Activated naive CD4-positive, alpha-beta T cell treated with anti-CD3 and anti-CD28 coated beads for 36 hours (primary cell): ENCODE data around the gene TMEM100. TPM values are rescaled to one million over a fixed set of nuclear protein-coding genes. Genes with fewer than 3 reads are reported as not detected.

Experiments used
- CTCF ChIA-PET: fragments of 350-600 bp; sonication (Branson Sonifier 250); formaldehyde crosslinking; loops from one replicate; lab custom pipeline; 2021; ENCODE audit warnings: antibody characterized with exemption; lab: Charles Lee
- DNase-seq: peaks from one replicate; pipeline ENCODE4 v3.0.0-alpha.2; 2020
- H3K27ac Mint-ChIP-seq: one replicate; pipeline ENCODE4 v1.8.0; 2021; ENCODE audit warnings: mild to moderate bottlenecking, mixed read lengths
- H3K27me3 Mint-ChIP-seq: one replicate; pipeline ENCODE4 v1.8.0; 2021; ENCODE audit warnings: low read depth, mixed read lengths
- H3K36me3 Mint-ChIP-seq: one replicate; pipeline ENCODE4 v1.8.0; 2021; ENCODE audit warnings: low read depth, mixed read lengths
- H3K4me1 Mint-ChIP-seq: one replicate; pipeline ENCODE4 v1.8.0; 2021; ENCODE audit warnings: low read depth, mixed read lengths
- H3K4me3 Mint-ChIP-seq: one replicate; pipeline ENCODE4 v1.8.0; 2021; ENCODE audit warnings: mild to moderate bottlenecking, moderate library complexity, mixed read lengths
- H3K9me3 Mint-ChIP-seq: one replicate; pipeline ENCODE4 v1.8.0; 2021; ENCODE audit warnings: mixed read lengths
- intact Hi-C: fragments of 100-400 bp; cut with micrococcal nuclease; formaldehyde crosslinking; loops from one replicate; pipeline ENCODE4 v1.15.1; 2023
- total RNA-seq, 2 experiments: library from RNA; stranded (reverse); gene quantifications; one replicate each; pipeline ENCODE4 v1.2.3, GENCODE V29; 2021

TMEM100 gene
- total RNA-seq, 2 experiments from 2014 or later: not detected

DNA sequence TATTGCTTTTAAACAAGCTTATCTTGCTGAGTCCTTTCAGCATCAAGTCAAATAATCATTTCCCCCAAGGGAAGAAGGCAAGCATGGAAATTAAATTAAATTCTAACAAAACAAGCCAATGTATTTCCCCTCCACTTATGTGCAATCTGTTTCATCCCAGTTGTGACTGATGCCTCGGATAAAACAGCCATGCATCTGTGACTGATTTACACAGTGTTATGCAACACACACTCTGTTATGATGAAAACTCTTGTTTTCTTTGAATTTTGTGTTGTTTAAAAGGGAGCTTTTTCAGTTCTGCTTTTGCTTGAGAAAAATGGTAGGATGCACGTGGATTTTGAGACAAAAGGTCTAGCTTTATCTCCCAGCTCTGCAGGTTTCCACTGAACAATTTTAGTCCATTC lies 32.6 kb downstream of the TMEM100 start:
- intact Hi-C loops: no loop called here
- DNase-seq: no peak
- Mint-ChIP-seq H3K4me3 (no peak overlapping the region), H3K27me3 (peaks cover 24% of the 10 kb centered on the region), H3K27ac (no peak overlapping the region), H3K9me3 (no peaks in the 10 kb centered on the region), H3K36me3 (no peaks in the 10 kb centered on the region), H3K4me1 (no peaks in the 10 kb centered on the region)
- CTCF ChIA-PET: no interaction called here

DNA sequence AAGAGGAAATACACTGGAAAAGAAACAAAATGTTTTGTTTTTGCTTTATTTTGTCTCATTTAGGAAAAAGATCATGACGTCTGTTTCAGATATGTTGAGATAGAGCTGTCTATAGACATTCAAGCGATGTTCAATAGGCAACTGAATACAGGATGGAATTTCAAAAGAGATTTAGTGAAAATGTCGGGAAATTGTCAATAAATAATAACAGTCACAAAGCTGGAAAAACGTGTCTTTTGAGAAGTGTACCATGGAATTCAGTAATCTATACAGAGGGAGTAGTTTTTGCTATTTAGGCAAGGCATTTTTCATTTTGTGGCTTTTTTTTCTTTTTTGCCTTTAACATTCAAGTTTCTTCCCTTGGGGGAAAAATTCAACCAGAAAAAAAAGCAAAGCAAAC lies 33.0 kb downstream of the TMEM100 start:
- DNase-seq: no peak
- Mint-ChIP-seq H3K27ac (no peak overlapping the region), H3K36me3 (no peaks in the 10 kb centered on the region), H3K4me3 (no peak overlapping the region), H3K9me3 (no peaks in the 10 kb centered on the region), H3K27me3 (peaks cover 28% of the 10 kb centered on the region), H3K4me1 (no peaks in the 10 kb centered on the region)
- CTCF ChIA-PET: no interaction called here
- intact Hi-C loops: no loop called here

DNA sequence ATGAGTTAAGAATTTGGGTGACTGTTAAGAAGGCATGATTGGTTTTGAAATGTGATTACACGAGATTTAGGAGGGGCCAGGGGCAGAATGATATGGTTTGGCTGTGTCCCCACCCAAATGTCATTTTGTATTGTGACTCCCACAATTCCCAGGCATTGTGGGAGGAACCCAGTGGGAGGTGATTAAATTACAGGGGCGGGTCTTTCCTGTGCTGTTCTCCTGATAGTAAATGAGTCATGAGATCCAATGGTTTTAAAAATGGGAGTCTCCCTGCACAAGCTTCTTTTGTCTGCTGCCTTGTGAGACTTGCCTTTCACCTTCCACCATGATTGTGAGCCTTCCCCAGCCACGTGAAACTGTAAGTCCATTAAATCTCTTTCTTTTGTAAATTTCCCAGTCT lies 34.6 kb downstream of the TMEM100 start:
- Mint-ChIP-seq H3K4me3 (no peak overlapping the region), H3K9me3 (no peaks in the 10 kb centered on the region), H3K27me3 (peaks cover 31% of the 10 kb centered on the region), H3K36me3 (no peaks in the 10 kb centered on the region), H3K27ac (no peak overlapping the region), H3K4me1 (no peaks in the 10 kb centered on the region)
- DNase-seq: no peak
- CTCF ChIA-PET: no interaction called here
- intact Hi-C loops: no loop called here

DNA sequence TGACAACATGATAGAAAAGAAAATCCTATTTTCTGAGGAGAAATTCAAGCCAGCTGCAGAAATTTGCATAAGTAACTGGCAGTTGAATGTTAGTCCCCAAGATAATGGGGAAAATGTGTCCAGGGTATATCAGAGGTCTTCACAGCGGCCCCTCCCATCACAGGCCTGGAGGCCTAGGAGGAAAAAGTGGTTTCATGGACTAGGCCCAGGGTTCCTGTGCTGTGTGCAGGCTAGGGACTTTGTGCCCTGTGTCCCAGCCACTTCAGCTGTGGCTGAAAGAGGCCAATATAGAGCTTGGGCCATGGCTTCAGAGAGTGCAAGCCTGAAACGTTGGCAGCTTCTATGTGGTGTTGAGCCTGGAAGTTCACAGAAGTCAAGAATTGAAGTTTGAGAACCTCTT lies 35.6 kb downstream of the TMEM100 start:
- CTCF ChIA-PET: interaction anchor here (0.6 kb wide), 1 partner anchor 124 kb away, joined by 3 read pairs; no protein-coding TSS in a partner anchor
- no peaks in the 10 kb centered on the region for H3K9me3 Mint-ChIP-seq
- H3K4me1 Mint-ChIP-seq: no peaks in the 10 kb centered on the region
- no peaks in the 10 kb centered on the region for H3K36me3 Mint-ChIP-seq
- intact Hi-C loops: no loop called here
- H3K4me3 Mint-ChIP-seq: no peak overlapping the region
- H3K27me3 Mint-ChIP-seq: peaks cover 36% of the 10 kb centered on the region
- no peak overlapping the region for H3K27ac Mint-ChIP-seq
- DNase-seq: no peak

DNA sequence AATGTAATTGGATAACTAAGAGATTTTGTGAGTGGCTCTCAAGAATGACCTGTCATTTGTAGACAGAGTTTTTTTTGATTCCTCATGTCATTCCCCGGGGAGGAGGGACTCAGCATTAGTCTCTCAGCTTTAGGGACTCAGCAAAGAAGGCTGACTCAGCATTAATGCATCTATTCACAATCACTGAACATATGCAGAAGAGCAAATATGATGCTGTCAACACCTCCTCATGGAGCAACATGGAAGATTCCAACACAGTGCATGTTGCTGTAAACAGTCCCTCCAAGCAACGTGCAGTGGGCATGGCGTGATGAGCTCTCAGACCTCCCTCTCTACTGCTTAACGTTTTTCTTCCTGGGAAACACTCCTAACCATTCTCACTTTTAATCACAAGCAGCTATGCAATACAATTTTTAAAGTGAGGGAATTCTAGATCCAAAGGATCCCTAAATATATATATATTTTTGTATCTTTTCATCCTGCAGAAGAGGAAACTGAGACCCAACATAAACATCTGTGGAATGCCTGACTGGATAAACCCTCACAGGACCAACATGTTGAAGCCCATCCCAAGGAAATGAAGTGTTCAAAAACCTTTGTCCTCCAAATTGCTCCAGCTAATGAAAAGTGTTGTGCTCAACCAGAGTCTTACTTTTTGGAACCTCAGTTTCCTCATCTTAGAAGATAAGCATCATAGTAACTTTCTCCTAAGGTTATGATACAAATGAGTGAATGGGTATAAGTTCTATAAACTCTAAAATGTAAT lies 38.9 kb downstream of the TMEM100 start:
- Mint-ChIP-seq H3K27me3 (peaks cover 44% of the 10 kb centered on the region), H3K4me1 (no peaks in the 10 kb centered on the region), H3K4me3 (no peak overlapping the region), H3K9me3 (no peaks in the 10 kb centered on the region), H3K27ac (no peak overlapping the region), H3K36me3 (no peaks in the 10 kb centered on the region)
- CTCF ChIA-PET: no interaction called here
- intact Hi-C loops: no loop called here
- DNase-seq: no peak

DNA sequence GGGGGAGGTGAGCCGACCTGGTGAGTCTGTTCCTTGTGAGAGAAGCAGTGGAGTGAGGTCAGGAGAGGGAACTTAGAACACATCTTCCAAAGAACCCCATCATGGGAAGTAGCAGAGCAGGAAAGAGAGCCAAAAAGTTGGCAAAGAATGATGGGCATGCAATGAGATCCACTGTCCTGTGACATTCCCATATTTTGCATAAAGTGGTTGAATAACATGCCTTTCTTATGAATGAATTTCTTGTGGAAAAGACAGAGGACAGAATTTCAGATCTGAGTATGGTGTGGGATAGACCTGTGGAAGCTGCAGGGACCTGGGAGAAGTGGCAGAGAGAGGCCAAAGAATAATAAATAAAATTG lies 41.3 kb downstream of the TMEM100 start:
- no peak for DNase-seq
- Mint-ChIP-seq H3K4me3 (no peak overlapping the region), H3K4me1 (no peaks in the 10 kb centered on the region), H3K9me3 (no peaks in the 10 kb centered on the region), H3K36me3 (no peaks in the 10 kb centered on the region), H3K27ac (no peak overlapping the region), H3K27me3 (peaks cover 48% of the 10 kb centered on the region)
- intact Hi-C loops: no loop called here
- CTCF ChIA-PET: interaction anchor here (0.6 to 1.5 kb wide), 3 partner anchors 10 to 12 kb away, joined by 3 read pairs; no protein-coding TSS in a partner anchor

DNA sequence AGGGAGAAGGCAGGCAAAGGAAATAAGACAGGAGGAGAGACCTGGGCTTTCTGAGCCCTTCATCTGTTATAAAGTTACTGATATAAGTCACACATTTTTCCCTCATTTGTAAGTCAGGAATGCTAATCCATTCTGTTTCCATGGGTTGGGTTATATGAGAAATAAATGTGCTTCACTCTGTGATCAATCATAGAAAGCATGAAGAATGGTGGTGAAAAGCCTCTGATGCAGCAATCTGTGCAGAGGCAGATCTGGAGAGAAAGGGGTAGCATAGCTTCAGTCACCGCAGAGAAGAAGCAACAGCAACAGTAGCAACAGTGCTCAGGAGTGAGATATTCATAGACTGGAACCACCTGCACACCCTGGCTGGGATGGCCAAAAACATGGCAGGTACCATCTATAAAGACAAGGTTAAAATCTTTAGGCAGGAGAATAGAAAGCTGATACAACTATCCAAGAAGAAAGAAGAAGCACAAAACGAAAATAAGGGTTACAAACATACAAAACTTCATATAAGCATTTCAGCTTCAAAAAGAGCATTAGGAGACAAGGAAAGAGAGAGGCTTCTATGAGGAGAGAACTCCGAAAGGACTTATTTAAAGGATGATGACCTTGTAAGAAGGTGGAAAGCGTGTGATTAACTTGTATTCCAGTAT lies 41.9 kb downstream of the TMEM100 start:
- intact Hi-C loops: no loop called here
- Mint-ChIP-seq H3K4me3 (no peak overlapping the region), H3K4me1 (no peaks in the 10 kb centered on the region), H3K27ac (no peak overlapping the region), H3K36me3 (no peaks in the 10 kb centered on the region), H3K27me3 (peaks cover 49% of the 10 kb centered on the region), H3K9me3 (no peaks in the 10 kb centered on the region)
- CTCF ChIA-PET: interaction anchor here (0.5 to 1.5 kb wide), 3 partner anchors 10 to 280 kb away, joined by 3 read pairs; no protein-coding TSS in a partner anchor
- DNase-seq: no peak

DNA sequence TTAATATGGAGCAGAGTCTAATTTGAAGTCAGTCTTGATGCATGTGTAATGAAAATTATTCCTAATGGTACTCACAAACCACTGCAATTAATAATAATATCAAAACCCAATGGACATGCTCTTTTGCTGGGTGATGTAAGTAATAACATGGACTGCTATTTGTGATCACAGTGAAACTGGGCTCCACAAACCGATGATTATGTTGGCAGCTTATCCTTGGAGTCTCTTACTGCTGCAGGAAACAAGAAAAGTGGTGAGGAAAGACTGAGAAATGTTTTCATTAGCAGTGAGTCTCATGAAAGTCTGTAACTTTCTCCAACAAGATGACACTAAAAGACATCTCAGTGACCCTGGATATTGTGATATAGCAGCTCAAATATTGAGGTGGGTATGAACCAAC lies 45.2 kb downstream of the TMEM100 start:
- CTCF ChIA-PET: no interaction called here
- intact Hi-C loops: no loop called here
- H3K9me3 Mint-ChIP-seq: peaks cover 2% of the 10 kb centered on the region
- no peaks in the 10 kb centered on the region for H3K36me3 Mint-ChIP-seq
- H3K27me3 Mint-ChIP-seq: peaks cover 45% of the 10 kb centered on the region
- no peak for DNase-seq
- no peak overlapping the region for H3K4me3 Mint-ChIP-seq
- H3K27ac Mint-ChIP-seq: no peak overlapping the region
- peaks cover 9% of the 10 kb centered on the region for H3K4me1 Mint-ChIP-seq

DNA sequence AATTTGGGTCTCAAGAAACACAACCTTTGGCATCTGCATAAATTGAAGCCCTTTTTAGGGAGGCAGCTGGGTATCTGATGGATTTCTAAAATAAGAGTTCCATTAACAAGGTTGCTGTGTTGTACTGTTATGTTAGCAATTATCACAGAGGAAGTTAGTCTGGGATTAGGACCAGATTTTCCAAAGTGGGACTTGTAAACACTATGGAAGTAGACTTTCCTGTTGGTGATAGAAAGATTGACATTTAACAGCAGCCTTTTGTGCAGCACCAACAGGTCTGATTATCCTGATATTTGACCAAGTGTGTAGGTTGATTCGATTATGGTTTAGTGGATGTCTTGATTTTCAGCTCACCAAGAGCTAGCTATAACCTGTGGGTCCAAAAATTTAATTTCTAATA lies 46.4 kb downstream of the TMEM100 start:
- intact Hi-C loops: no loop called here
- CTCF ChIA-PET: interaction anchor here (0.6 kb wide), 1 partner anchor 36 kb away, joined by 3 read pairs; no protein-coding TSS in a partner anchor
- Mint-ChIP-seq H3K27me3 (peaks cover 44% of the 10 kb centered on the region), H3K4me3 (no peak overlapping the region), H3K4me1 (peaks cover 9% of the 10 kb centered on the region), H3K36me3 (no peaks in the 10 kb centered on the region), H3K9me3 (peaks cover 2% of the 10 kb centered on the region), H3K27ac (no peak overlapping the region)
- DNase-seq: no peak

DNA sequence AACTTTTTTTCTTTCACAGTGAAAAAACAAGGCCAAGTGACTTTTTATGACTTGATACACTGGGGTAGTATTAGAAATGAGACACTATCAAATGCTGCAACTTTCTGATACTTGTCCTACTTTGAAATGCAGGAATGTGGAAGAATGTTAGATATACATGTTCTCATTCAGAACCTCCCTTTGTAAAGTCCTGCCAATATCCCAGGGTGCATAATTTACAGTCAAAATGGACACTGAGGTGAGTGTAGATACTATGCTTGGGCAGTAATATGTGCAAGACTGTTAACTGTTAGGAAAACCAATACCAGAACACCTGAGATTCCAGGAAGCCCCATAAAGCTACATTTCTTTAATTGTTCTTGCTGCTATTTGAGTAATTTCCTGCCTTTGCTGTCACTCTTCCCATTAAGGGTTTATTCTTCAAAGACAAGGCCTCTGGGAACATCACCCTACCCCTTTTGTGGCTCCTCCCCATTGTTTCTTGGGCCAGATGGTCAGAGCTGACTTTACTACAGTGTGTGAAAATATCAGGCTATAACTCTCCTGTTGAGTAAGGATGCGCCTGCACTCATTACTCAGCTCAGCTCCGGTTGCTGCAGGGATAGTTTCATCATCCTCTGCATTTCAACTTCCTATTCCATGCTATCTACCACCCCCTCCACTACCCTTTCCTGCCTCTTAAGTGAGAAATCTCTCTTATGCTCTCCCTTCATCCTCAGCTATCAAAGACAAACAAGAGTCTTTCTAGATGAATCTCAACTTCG lies 48.7 kb downstream of the TMEM100 start:
- no peak for DNase-seq
- Mint-ChIP-seq H3K9me3 (peaks cover 2% of the 10 kb centered on the region), H3K36me3 (no peaks in the 10 kb centered on the region), H3K4me1 (peaks cover 9% of the 10 kb centered on the region), H3K27ac (no peak overlapping the region), H3K27me3 (peaks cover 40% of the 10 kb centered on the region), H3K4me3 (no peak overlapping the region)
- intact Hi-C loops: no loop called here
- CTCF ChIA-PET: interaction anchor here (0.6 kb wide), 1 partner anchor 62 kb away, joined by 3 read pairs; no protein-coding TSS in a partner anchor

DNA sequence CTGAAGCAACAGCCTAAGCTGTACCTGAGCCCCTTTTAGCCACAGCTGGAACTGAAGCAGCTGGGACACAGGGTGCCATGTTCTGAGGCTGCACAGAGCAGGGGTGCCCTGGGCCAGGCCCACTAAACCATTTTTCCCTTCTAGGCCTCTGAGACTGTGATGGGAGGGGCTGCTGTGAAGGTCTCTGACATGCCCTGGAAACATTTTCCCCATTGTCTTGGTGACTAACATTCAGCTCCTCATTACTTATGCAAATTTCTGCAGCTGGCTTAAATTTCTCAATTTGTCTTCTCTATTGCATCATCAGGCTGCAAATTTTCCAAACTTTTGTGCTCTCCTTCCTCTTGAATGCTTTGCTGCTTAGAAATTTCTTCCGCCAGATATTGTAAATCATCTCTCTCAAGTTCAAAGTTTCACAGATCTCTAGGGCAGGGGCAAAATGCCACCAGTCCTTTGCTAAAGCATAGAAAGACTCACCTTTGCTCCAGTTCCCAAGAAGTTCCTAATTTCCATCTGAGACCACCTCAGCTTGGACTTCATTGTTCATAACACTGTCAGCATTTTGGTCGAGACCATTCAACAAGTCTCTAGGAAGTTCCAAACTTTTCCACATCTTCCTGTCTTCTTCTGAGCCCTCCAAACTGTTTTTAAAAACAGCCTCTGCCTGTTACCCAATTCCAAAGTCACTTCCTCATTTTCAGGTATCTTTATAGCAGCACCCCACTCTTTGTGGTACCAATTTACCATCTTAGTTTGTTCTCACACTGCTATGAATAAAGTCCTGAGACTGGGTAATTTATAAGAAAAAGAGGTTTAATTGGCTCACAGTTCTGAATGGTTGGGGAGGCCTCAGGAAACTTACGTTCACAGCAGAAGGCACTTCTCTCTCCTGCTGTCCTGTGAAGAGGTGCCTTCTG lies 49.8 kb downstream of the TMEM100 start:
- Mint-ChIP-seq H3K4me3 (no peak overlapping the region), H3K36me3 (no peaks in the 10 kb centered on the region), H3K4me1 (peaks cover 9% of the 10 kb centered on the region), H3K27ac (peak overlapping the region; percentile 2), H3K27me3 (peaks cover 32% of the 10 kb centered on the region), H3K9me3 (peaks cover 2% of the 10 kb centered on the region)
- DNase-seq: peak; percentile 10
- CTCF ChIA-PET: interaction anchor here (0.8 kb wide), 1 partner anchor 147 kb away, joined by 3 read pairs; no protein-coding TSS in a partner anchor
- intact Hi-C loops: no loop called here
